Stimulated activated CD4-positive, alpha-beta T cell treated with anti-CD3 and anti-CD28 coated beads, Interleukin-2, amount 100 ng/mL, for 4 hours (primary cell): ENCODE measurements around the gene ACADL.

Source experiments
- DNase-seq: peaks from one replicate; pipeline ENCODE4 v3.0.0-alpha.2; 2020; ENCODE audit warnings: low read depth

The ACADL gene

GRCh38 chr2:210169516-210170195 lies 55.6 kb downstream of the ACADL start:
- no peak for DNase-seq

GRCh38 chr2:210167227-210167626 lies 58.0 kb downstream of the ACADL start:
- DNase-seq: no peak

- DNase-seq: no peak
Observed at GRCh38 chr2:210162466-210163124, 62.7 kb downstream of the ACADL start.

GRCh38 chr2:210159059-210159458 lies 66.2 kb downstream of the ACADL start:
- DNase-seq: no peak

GRCh38 chr2:210158236-210158635 lies 67.0 kb downstream of the ACADL start:
- DNase-seq: no peak

- no peak for DNase-seq
Observed at GRCh38 chr2:210157526-210157925, 67.7 kb downstream of the ACADL start.

GRCh38 chr2:210147614-210148013 lies 77.6 kb downstream of the ACADL start:
- DNase-seq: no peak
